Large intestine (tissue), 3 donors: Measurements from ENCODE around the gene TTN. TPM values are rescaled to one million over a fixed set of nuclear protein-coding genes. Genes with fewer than 3 reads are reported as not detected.
A peak's percentile ranks its signal among the peaks of the same experiment; 100 is the strongest.

ENCODE experiments used
- DNase-seq, 2 donors: peaks; one replicate each; pipeline versions ENCODE4 v3.0.0 to v3.0.0-alpha.2; 2013
- H3K27ac ChIP-seq: one replicate; pipeline ENCODE4 v1.5.1; 2013; ENCODE audit warnings: low read length
- H3K27me3 ChIP-seq: 2 replicates; pipeline ENCODE4 v1.6.1; 2013; ENCODE audit warnings: low read length; ENCODE audit not compliant: control insufficient read depth, insufficient read depth
- H3K36me3 ChIP-seq: 2 replicates; pipeline ENCODE4 v1.6.1; 2013; ENCODE audit warnings: low read length; ENCODE audit not compliant: control insufficient read depth, insufficient read depth
- H3K4me1 ChIP-seq: one replicate; pipeline ENCODE4 v1.6.1; 2013; ENCODE audit warnings: low read length; ENCODE audit not compliant: control insufficient read depth, insufficient read depth
- H3K4me3 ChIP-seq: one replicate; pipeline ENCODE4 v1.5.1; 2013; ENCODE audit warnings: low read length
- H3K9me3 ChIP-seq: one replicate; pipeline ENCODE4 v1.6.1; 2013; ENCODE audit warnings: mild to moderate bottlenecking, low read depth, low read length, moderate library complexity; ENCODE audit not compliant: control insufficient read depth
- WGBS: methylation state at CpG from one replicate; pipeline ENCODE4 v1.1.5; 2013; ENCODE audit warnings: low lambda C conversion rate; ENCODE audit not compliant: insufficient coverage; 5-methylcytosine and 5-hydroxymethylcytosine counted together
- polyA plus RNA-seq: library from polyadenylated mRNA; unstranded; fragments of 120-200 nt; gene quantifications from one replicate; pipeline ENCODE4 v1.2.1, GENCODE V29; 2013

Gene TTN
- polyA plus RNA-seq, 1 donor = 0.90 TPM

DNA sequence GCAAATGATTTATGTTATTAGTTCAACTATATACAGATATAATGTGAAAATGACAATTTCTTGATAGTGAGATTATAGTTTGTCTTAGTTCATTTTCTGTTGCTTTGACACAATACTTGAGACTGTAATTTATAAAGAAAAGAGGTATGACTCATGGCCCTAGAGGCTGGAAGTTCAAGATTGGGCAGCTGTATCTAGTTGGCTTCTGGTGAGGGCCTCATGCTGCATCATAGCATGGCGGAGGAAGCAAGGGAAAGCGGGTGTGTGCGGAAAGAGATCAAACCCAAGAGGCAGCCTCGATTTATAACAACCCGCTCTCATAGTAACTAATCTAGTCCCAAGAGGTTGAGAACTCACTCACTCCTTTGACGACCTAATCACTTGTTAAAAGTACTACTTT, 315.6 kb downstream of the TTN start:
- WGBS = no CpG with 5 or more reads among the region's 6 CpGs
- Histone ChIP-seq H3K4me3 (no peak overlapping the region), H3K27ac (no peak overlapping the region), H3K27me3 (no peaks in the 10 kb centered on the region), H3K4me1 (no peaks in the 10 kb centered on the region), H3K9me3 (no peaks in the 10 kb centered on the region), H3K36me3 (peaks cover 54% of the 10 kb centered on the region)
- no peak for DNase-seq

- Histone ChIP-seq H3K4me1 (peaks cover 21% of the 10 kb centered on the region), H3K36me3 (peaks cover 18% of the 10 kb centered on the region), H3K27me3 (no peaks in the 10 kb centered on the region), H3K9me3 (no peaks in the 10 kb centered on the region), H3K27ac (no peak overlapping the region), H3K4me3 (no peak overlapping the region)
- 80% methylated on average over 1 of the region's 3 CpGs for WGBS
- no peak for DNase-seq
These were observed 321.9 kb downstream of the TTN start for GRCh38 chr2:178485356-178485755.

DNA sequence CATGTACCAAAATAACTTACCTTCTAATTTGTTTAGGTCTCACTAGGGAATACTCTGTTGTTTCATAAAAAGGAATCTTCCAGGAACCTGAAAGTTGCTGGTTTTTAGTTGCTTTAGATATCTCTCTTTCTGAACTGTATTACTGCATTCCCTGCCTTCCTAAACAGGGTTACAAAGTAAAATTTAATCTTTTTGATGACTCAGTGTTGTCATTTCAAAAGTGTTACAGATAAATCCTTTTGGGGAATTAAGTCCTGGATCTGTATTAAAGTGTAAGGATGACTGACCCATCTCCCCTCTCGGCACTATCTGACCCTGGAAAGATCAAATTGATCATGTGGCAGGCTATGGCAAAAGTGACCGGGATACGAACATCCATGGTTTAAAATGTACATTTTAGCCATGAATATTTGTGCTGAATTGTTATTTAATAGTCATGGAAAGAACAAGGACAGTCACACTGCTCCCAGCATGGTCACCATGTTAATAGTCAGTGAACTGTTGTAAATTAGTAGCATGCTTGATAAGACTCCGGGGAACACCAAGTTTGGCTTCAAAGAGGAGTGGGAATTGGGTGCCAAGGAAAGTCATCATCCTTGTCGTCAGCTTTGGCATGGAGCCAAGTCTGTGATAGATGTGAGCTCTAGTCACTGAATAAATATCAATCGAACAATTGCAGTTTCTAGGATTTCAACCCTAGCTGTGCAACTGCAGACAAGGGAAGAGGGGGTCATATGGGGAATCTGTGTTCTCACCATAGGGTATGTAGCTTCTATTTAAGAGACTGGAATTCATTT, 322.8 kb downstream of the TTN start:
- Histone ChIP-seq H3K4me3 (no peak overlapping the region), H3K36me3 (peaks cover 15% of the 10 kb centered on the region), H3K27ac (no peak overlapping the region), H3K4me1 (peaks cover 26% of the 10 kb centered on the region), H3K9me3 (no peaks in the 10 kb centered on the region), H3K27me3 (no peaks in the 10 kb centered on the region)
- WGBS = no CpG with 5 or more reads among the region's 6 CpGs
- DNase-seq = peak in 1 of 2 donors; percentile 41

- H3K4me1 ChIP-seq = peaks cover 30% of the 10 kb centered on the region
- no CpG with 5 or more reads among the region's 4 CpGs for WGBS
- DNase-seq = peak in 1 of 2 donors; percentile 34
These were observed 324.8 kb downstream of the TTN start for GRCh38 chr2:178482437-178482836.

GRCh38 chr2:178480227-178481181, 326.7 kb downstream of the TTN start, which contains the start of gene PLEKHA3:
Gene PLEKHA3, plus strand, starts transcription at chr2:178480457. Its CDS starts 413 bp downstream, at chr2:178480870.
- Histone ChIP-seq H3K9me3 (no peaks in the 10 kb centered on the region), H3K4me3 (peak within 1 kb of the TSS; percentile 66), H3K27ac (peak within 1 kb of the TSS; percentile 94), H3K36me3 (no peaks in the 10 kb centered on the region), H3K27me3 (no peaks in the 10 kb centered on the region), H3K4me1 (peaks cover 30% of the 10 kb centered on the region)
- no CpG with 5 or more reads among the region's 92 CpGs for WGBS
- peak; percentile 94 to 98 for DNase-seq

More at GRCh38 chr2:178482437-178482836, 324.8 kb downstream of the TTN start:
- Histone ChIP-seq H3K36me3 (peaks cover 13% of the 10 kb centered on the region), H3K27me3 (no peaks in the 10 kb centered on the region), H3K27ac (no peak overlapping the region), H3K4me3 (no peak overlapping the region), H3K9me3 (no peaks in the 10 kb centered on the region)

- Histone ChIP-seq H3K4me3 (peak overlapping the region; percentile 66), H3K27ac (peak overlapping the region; percentile 94), H3K4me1 (peaks cover 29% of the 10 kb centered on the region), H3K27me3 (no peaks in the 10 kb centered on the region), H3K9me3 (no peaks in the 10 kb centered on the region), H3K36me3 (no peaks in the 10 kb centered on the region)
- DNase-seq = no peak
- WGBS = 52% methylated on average over 3 of the region's 19 CpGs
These were observed 327.4 kb downstream of the TTN start for GRCh38 chr2:178479758-178480226.

GRCh38 chr2:178479275-178479616, 328.0 kb downstream of the TTN start:
- H3K27ac ChIP-seq = peak overlapping the region; percentile 94
- H3K27me3 ChIP-seq = no peaks in the 10 kb centered on the region
- no CpG with 5 or more reads among the region's 4 CpGs for WGBS
- peaks cover 24% of the 10 kb centered on the region for H3K4me1 ChIP-seq
- no peak for DNase-seq
- H3K36me3 ChIP-seq = no peaks in the 10 kb centered on the region
- H3K9me3 ChIP-seq = no peaks in the 10 kb centered on the region
- H3K4me3 ChIP-seq = peak overlapping the region; percentile 70

GRCh38 chr2:178478439-178479274, 328.6 kb downstream of the TTN start, which contains the start of gene FKBP7:
Gene FKBP7, minus strand, starts transcription at chr2:178478600. Its CDS starts 101 bp downstream, at chr2:178478499.
- Histone ChIP-seq H3K9me3 (no peaks in the 10 kb centered on the region), H3K4me1 (peaks cover 24% of the 10 kb centered on the region), H3K27ac (peak within 1 kb of the TSS; percentile 94), H3K36me3 (no peaks in the 10 kb centered on the region), H3K27me3 (no peaks in the 10 kb centered on the region), H3K4me3 (peak within 1 kb of the TSS; percentile 70)
- no CpG with 5 or more reads among the region's 56 CpGs for WGBS
- peak; percentile 84 to 89 for DNase-seq

- no CpG with 5 or more reads among the region's 10 CpGs for WGBS
- Histone ChIP-seq H3K4me3 (peak overlapping the region; percentile 70), H3K27ac (peak overlapping the region; percentile 94), H3K36me3 (no peaks in the 10 kb centered on the region), H3K9me3 (no peaks in the 10 kb centered on the region), H3K4me1 (peaks cover 24% of the 10 kb centered on the region), H3K27me3 (no peaks in the 10 kb centered on the region)
- DNase-seq = no peak
These were observed 329.1 kb downstream of the TTN start for GRCh38 chr2:178478130-178478438.
